ENCODE data around the gene C2orf49.

C2orf49 gene

DNA sequence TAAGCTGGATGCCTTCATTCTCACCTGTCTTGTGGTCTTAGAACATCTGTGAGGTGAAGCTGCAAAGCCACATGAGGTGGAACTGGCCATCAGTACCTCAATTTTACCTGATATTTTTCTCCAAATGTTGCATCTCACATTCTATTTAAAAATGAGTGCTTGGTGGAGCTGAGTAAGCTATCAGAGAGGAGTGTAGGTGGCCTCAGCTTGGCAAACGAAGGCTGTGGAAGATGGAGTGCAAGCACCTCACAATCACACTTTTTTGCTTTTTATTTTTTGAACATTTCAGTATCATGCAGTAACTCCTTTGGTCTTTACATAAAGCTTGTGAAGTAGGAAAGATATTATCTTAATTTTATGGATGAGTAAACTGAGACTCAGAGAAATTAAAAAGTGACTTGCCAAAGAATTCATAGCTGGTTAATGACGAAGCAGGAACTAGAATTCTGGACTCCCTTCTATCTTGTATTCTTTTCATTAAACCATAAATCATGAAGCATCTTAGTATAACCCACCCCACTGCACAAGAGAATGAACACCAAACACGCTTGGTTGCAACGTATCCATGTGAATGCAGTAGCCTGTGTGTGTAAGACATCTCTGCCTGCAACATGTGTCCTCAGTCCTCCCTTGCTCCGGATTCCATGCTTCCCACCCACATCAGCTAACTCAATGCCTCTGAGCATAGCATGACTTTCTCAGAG, 27.2 kb downstream of the C2orf49 start:
- no peak for DNase-seq

DNA sequence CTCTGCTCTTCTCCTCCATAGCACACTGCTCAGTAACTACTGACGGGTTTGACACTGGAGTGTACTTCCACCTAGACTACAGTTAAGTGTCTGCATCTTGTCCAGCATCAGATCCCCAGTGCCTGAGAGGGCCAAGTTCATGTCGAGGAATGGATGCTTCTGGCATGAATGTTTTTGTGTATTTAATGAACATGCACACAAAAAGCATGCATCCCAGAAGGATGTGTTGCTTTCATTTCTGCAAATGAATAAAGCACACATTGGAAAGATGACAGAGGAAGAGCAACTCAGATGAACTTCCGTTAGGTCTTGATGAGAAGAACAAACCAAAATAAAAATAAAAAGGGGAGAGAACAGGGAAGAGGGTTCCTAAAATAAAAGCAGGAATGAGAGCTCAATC, 27.9 kb downstream of the C2orf49 start:
- no peak for DNase-seq

DNA sequence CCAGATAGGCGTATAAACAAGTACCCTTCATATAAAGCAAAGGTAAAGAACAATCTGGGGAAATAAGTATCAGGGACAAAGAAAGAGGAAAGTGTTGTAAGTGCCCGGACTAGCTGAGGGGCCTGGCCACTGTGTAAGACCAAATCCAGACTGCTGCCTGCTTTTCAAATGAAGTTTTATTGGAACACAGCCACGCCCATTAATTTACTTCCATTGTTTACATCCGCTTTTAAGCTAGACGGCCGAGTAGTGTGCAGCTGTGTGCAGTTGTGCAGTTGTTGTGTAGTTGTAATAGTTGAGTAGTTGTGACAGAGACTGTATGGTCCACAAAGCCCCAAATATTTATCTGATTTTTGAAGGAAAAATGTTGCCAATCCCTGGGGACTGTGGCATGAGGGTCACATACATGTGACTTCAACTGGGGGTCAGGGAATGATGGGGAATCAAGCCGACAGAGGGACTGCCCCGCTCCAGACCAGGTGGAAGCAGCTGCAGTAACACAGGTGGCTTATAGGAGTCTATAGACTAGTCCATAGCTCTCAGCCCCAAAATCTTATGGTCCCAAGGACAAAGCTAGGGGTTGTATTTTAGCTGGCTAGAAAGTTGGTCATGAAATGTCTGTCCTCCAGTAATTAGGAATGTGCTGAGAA, 31.5 kb downstream of the C2orf49 start:
- no peak for DNase-seq

DNA sequence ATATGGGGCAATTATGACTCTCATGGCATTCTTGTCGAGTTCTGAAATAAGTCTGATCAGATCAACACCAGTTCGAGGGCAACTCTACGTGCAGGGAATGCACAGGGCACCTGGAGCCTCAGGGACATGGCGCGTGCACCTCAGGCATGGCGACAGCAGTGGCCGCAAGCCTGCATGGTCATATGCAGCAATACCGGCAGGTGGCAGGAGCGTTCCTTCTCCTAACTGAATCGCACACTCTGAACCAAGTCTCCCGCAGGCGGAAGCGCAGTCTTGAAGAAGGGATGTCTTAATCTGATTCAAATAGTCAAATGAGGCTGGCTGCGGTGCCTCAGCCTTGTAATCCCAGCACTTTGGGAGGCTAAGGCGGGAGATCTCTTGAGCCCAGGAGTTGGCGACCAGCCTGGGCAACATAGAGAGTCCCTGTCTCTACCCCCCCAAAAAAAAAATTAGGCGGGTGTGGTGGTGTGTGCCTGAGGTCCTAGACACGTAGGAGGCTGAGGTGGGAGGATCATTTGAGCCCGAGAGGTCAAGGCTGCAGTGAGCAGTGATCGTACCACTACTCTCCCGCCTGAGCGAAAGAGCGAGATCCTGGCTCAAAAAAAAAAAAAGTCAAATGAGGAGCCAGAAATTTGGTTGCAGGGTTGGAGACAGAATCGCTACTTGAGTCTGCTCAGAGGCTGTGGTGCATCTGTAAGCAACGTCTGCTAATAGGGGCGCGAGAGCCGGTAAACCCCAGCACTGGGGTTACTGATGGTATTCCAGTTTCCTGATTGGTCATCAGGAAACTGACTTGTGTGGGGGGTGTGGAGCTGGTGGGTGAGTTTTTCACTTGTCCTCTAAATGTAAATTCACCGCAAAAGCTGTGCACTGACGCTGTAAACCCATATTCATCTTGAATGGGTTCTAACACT, 32.7 kb downstream of the C2orf49 start:
- peak; percentile 67 to 77 (median 72) for DNase-seq

DNA sequence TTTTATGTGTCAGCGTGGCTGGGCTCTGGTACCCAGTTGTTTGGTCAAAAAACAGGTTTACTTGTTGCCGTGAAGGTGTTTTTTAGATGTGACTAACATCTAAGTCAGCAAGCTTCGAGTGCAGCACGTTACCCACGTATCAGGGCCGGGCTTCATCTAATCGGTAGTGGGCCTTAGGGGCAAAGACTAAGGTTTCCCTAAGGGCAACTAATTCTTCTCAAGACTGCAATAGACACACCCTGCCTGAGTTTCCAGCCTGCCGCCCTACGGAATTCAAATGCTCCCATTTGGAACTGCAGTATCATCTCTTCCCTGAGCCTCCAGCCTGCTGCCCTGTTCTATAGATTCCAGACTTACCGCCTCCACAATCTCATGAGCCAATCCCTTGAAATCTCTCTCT, 33.8 kb downstream of the C2orf49 start:
- DNase-seq = no peak

DNA sequence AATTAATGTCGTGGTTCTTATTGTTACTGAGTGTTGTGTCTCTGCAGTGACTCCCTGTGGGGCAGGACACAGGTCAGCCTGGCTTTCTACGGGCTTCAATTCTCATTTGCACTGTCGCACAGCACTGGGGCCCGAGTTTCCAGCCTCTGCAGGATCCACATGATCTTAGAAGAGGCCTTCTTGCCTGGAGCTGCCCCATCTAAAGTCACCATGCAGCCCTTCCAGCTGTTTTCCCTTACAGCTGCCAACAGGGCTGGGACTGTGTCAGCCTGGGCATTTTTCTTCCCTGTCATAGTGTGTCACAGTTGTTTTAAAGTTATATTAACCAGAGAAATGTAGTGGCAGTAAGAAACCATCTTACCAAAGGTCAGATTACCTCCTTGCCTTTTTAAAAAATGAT, 34.5 kb downstream of the C2orf49 start:
- DNase-seq = no peak

DNA sequence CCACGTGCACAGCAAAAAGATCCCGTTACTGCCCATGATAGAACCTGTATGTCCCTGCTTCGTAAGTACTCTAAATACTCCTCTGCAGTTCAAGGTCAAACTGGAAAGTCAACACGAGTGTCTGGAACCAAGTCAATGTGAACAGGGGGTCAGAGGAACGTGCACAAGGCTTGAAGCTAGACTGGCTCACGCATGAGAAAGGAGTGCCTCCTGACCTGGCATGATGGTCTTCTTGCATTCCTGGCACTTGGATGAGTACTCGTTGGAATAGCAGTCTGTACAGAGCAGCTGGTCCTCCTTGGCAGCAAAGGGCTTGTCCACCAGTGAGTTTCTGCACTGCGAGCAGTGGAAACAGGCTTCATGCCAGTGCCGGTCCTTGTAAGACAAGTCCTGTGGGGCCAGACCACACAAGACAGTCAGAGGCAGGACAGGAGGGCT, 36.0 kb downstream of the C2orf49 start:
- DNase-seq = no peak

DNA sequence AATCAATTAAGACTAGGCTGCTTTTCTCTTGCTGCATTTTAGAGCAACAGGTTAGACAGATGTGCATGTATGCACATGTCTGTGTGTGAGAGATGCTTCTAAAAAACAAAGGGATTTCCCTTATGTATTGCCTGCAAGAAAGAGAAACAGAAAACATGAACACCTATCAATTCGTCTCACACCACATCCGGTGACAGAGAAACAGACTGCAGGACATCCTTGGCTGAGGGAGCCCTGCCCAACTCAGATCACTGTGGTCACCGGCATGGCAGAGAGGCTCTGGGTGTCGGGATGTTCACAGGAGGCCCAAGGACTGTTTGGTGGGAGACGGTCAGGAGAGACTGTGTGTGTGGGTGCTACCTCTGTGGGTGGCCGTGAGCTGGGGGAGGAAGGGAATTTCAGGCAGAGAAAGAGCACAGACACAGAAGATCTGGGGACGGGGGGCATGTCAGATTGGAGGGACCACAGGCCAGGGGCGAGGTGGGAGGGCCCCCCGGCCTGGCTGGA, 36.6 kb downstream of the C2orf49 start:
- DNase-seq = no peak

DNA sequence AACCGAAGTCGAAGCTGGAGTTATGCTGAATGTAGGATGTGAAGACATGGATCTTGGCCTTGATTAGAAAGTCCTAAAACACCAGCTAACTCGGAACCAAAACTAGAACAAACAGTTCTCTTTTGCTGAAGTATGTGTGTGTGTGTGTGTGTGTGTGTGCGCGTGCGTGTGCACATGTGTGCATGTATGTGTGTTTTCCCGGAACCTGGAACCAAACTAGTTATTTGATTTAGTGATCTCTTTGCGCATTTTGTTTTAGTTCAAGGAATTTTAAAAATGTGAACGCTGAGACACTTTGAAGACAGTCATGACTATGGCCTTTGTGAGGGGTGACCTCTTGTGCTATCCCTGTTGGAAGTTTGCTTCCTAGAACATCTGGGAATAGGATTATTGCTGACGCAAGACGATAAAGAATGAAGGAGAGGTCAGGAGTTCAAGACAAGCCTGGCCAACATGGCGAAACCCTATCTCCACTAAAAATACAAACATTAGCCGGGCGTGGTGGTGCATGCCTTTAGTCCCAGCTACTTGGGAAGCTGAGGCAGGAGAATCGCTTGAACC, 37.7 kb downstream of the C2orf49 start:
- no peak for DNase-seq

DNA sequence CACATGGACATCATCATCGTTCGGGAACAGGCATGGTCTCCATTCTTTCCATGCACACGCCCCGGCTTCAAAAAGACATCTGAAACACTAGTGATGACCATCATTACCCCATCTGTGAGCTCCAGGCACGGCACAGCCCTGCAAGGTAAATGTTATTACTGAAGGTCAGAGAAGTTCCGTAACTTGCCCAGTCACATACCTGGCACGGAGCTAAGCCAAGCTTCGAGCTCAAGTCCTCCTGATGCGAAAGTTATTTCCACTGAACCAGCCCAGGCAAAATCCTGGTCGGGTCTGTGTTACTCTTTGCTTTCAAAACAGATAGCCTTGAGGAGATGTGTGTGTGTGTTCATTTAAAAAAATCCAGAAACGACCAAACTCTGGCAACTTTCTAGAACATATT, 38.7 kb downstream of the C2orf49 start:
- no peak for DNase-seq

DNA sequence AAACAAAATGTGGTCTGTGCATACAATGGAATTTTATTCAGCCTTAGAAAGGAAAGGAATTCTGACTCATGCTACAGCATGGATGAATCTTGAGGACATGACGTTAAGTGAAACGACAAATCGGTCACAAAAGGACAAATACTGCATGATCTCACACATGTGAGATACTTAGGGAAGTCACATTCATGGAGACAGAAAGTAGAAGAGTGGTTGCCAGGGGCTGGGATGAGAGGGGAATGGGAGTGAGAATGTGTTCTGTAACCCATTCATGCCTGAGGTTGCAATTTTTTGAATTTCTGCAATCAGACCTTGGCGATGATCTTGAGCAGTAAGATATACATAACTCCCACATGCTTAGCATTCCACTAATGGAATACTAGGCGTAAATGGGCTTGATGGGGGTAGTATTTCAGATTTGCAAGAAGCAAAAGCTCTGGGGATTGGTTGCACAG, 39.5 kb downstream of the C2orf49 start:
- DNase-seq = no peak

DNA sequence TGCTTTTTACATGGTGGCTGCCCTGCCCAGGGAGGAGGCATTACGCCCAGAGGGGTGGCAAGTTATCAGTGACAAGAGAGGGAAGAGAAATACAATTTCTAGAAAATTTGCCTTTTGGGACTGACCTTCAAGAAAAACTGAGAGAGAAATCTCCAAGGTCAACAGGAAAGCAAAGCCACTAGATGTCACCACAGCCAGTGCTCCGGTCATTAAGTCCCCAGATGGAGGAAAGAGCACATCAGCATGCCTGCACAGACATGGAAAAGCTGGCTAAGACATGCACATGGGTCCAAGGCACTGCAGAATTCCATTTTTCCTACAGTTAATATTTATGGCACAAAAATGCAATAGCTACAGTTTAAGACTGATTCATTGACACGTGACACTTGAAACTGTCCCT, 40.5 kb downstream of the C2orf49 start:
- no peak for DNase-seq

DNA sequence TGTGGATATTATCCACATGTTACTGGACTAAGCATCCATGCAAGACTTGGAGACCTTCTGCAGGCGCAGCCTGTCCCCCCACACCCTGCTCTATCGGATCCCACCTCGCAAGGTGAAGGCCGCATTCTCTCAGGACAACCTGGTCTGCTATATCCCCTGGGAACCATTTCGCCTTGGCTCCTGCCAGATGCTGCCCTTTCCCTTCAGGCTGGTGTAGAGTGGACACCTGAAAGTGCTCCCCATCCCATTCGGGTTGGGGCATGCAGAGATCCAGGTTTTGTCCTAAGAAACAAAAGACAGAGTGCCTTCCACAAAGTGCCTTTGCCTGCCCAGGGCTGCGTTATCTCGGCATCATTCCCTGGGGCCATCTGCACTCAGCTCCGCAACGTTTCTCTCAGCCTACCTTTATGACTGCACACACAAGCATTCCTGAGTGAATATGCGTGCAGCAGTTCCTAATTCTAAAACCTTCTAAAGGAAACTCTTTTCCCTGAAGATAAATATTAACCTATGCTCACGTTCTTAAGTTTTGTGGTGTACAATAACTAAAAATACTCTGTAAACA, 41.0 kb downstream of the C2orf49 start:
- no peak for DNase-seq

DNA sequence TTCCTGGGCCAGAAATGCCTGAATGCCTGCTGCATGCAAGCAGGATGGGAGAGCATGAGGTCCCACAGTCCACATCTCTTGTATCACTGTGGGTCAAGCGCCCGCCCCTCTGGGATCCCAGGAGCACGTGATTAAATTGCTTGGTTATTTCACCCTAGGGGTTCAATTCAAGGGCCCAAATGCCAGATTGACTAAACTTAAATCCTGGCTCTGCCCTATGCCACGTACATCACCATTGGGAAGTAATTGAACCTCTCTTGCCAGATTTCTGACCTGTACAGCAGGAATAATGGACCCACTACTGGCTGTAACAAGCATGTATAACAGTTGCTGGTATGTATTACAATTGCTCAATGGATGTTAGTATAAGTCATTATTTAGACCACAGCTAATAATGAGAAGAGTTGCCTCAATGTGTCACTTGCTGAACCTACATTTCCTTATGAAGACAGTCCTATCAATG, 41.6 kb downstream of the C2orf49 start:
- no peak for DNase-seq

DNA sequence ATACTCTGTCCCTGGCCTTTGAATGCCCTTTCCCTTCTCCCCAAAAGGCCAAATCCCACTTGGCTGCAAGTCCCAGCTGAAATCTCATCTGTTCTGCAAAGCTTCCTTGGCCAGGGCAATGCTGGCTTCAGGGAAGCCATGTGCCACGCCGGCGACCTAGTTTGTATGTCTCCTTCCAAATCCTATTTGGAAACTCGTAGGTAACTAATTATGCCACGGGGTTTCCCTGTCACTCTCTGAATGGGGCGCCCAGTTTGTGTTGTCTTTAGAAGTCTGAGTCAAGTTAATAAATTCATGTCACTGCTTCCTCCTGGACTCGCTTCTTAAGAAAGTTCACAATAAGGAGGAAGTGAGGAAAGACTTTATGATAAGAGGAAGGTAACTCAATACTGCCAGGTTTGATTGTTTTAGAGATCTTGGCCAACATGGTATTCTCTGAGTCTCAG, 42.4 kb downstream of the C2orf49 start:
- DNase-seq = no peak

DNA sequence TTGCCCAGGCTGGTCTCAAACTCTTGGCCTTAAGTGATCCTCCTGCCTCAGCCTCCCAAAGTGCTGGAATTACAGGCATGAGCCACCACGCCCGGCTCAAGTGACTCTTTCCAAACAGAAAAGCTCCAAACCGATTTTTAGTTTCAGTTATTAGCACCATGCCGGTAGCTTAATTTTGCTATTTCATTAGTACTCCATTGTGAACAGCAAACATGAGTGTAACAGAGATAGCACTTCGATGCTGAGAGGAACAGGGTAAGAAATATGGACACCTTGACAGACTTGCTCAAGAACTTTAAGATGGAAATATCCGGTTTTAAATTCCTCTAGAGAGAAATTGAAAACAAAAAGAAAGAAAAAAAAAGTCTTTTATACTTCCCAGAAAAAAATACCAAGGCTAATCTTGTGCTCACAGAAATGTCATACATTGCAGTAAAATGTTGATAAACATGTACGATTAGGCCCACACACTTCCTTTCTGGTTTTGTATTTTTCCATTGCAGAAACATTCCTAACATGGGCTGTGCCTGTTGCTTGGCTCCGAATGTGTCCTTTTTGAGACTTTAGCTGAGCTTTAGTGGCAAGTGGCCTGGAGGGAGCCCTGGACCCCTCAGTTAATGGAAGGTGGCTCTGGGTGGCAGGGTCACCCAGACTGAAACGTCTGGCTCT, 43.2 kb downstream of the C2orf49 start:
- no peak for DNase-seq

DNA sequence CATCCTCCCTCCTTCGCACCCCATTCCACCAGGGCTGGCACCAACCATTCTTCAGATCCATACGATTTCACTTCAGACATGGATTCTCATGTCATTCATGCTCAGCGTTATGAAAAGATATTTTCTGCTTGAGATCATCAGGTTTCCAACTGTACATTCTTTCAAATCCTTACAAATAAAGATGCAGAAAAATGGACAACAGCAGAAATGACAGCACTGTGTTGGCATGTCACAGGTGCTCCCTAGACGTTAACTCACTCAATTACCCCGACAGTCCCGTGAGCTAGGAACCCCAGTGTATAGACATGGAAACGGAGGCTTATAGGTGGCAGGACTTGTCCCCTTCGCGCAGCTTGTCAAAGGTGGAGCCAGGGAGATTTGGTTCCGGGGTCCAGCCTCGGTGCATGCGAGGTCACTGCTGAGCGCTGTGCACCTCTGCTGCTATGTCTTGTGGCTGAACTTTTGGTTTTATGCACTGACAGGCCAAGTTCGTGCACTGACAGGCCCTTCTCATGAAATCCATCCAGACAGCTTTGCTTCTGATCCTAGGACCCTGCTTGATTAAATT, 43.8 kb downstream of the C2orf49 start:
- no peak for DNase-seq

DNA sequence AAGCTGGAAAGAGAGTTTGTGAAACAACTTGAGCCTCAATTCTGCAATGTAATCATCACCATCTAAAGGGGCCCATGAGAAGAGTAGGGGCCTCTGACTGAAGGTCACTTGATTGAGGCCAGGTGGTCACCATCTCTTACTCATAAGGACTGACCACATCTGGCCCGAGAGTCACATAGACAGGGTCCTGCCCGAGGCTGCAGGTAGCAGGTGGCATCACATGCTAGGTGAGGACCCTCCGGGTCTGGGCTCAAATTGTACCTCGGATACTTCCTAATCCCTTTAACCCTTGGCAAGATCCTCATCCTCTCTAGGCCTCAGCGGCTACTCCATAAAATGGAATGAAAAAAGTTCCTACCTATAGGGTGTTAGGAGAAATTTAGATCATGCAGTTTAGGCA, 44.8 kb downstream of the C2orf49 start:
- no peak for DNase-seq

DNA sequence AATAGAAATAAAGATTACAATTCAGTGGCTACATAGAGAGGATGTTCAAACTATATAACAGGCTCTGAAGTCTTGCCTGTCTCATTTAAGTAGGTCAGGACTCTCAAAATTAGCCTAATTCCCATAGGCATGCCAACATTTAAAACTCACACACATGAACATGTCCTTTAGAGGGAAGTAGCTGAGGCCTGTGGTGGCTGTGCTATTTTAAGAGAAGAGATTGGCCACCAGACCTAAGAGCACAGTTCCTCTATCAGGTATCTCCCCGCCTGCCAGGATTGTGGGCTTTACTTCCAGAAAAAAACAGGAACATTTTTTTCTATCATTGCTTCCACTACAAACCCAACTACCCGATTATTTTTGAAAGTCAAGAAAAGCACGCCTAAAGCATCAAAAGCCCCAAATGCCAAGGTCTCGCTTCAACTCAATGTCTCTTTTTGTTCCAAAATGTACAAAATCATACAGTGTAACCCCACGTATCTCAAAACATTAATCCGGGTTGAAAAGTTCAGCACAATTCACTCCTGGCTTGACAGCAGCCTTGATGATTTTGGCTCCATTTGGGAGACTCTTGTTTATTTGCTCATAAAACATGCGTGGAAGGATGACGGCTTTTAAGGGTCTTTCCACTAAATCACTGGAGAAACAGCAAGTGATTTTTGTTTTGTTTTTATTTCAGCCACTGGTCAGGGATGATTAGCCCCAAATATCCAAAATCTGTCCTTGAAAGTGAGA, 46.3 kb downstream of the C2orf49 start:
- no peak for DNase-seq

DNA sequence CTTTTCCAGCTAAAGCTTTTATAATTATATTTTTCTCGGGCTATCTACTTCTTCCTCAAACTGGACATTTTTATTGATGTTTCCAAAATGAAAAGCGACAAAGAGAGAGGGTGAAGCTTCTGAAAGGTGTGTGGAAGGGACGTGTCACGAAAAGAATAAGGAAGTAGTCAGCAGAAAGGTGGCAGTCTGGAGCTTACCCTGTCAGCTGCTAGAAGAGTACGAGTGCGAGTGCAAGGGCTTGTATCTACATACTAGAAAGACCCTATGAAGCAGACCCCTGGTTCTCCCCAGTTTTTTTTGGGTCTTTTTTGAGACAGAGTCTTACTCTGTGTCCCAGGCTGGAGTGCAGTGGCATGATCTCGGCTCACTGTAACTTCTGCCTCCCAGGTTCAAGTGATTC, 46.9 kb downstream of the C2orf49 start:
- no peak for DNase-seq

DNA sequence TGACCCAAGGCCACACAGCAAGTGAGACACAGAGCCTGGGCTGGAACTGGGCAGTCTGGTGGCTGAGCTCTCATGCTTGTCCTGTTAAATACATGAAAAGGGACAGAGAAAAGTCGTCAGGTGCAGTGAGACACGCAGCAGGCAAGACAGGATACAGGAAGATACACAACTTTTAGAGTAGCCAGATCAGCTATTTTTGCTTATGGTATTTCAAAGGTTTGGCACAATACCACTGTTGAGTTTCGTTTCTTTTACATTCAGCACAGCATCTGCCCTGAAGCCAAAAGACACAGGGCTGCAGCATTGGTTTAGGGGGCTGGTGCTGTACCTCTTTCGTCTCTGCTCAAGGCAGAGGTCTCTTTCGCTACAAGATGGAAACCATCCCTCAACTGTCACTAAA, 47.5 kb downstream of the C2orf49 start:
- DNase-seq = no peak

All from activated CD4-positive, CD25-positive, alpha-beta regulatory T cell (primary cell).